Activated effector memory CD4-positive, alpha-beta T cell treated with Interleukin-2 at 50 U/mL for 16 hours (primary cell): Measurements from ENCODE around the gene DBP.

Experiments
- DNase-seq: peaks from one replicate; pipeline ENCODE4 v3.0.0-alpha.2; 2020

Gene DBP

GRCh38 chr19:48606463-48607358 lies 30.5 kb downstream of the DBP start, which contains the start of gene SPACA4:
TSS of gene SPACA4 (plus strand) at chr19:48606742. CDS start at chr19:48606979, 237 bp downstream.
- no peak for DNase-seq

- DNase-seq = no peak
These were observed 33.3 kb downstream of the DBP start for GRCh38 chr19:48603850-48604249.

- no peak for DNase-seq
These were observed 33.7 kb downstream of the DBP start for GRCh38 chr19:48603449-48603848.

GRCh38 chr19:48603001-48603400 lies 34.2 kb downstream of the DBP start:
- DNase-seq = no peak

- DNase-seq = no peak
These were observed 36.3 kb downstream of the DBP start for GRCh38 chr19:48600679-48601417.

- DNase-seq = no peak
These were observed 38.0 kb downstream of the DBP start for GRCh38 chr19:48598996-48599700.

- peak; percentile 45 for DNase-seq
These were observed 40.3 kb downstream of the DBP start for GRCh38 chr19:48596679-48597465.

GRCh38 chr19:48596237-48596636 lies 40.9 kb downstream of the DBP start:
- no peak for DNase-seq

GRCh38 chr19:48595833-48596232 lies 41.3 kb downstream of the DBP start:
- no peak for DNase-seq

GRCh38 chr19:48595171-48595570 lies 42.0 kb downstream of the DBP start:
- no peak for DNase-seq

GRCh38 chr19:48591021-48591420 lies 46.2 kb downstream of the DBP start:
- DNase-seq = no peak

GRCh38 chr19:48588670-48589401 lies 48.3 kb downstream of the DBP start:
- DNase-seq = peak; percentile 73

GRCh38 chr19:48587387-48587786 lies 49.8 kb downstream of the DBP start:
- DNase-seq = no peak

- DNase-seq = no peak
These were observed 55.0 kb downstream of the DBP start for GRCh38 chr19:48582168-48582567.
